T-helper 1 cell (primary cell): ENCODE data around the gene TMEM45A.
"Not testable (repeated sequence)": the region's sequence is repeated elsewhere in the genome, so short reads cannot be mapped to it uniquely, and the experiment has no call there.

Experiments used
- DNase-seq, 5 donors: peaks; one replicate each; pipeline ENCODE4 v3.0.0-alpha.2; 2012 to 2020
- total RNA-seq, 4 donors: gene quantifications; one replicate each; lab custom pipeline; 2026; lab: John Stamatoyannopoulos, UW

TMEM45A gene, protein sequence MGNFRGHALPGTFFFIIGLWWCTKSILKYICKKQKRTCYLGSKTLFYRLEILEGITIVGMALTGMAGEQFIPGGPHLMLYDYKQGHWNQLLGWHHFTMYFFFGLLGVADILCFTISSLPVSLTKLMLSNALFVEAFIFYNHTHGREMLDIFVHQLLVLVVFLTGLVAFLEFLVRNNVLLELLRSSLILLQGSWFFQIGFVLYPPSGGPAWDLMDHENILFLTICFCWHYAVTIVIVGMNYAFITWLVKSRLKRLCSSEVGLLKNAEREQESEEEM
- total RNA-seq, result 0 to 0.24 (median 0) reads per million in 4 donors

DNA sequence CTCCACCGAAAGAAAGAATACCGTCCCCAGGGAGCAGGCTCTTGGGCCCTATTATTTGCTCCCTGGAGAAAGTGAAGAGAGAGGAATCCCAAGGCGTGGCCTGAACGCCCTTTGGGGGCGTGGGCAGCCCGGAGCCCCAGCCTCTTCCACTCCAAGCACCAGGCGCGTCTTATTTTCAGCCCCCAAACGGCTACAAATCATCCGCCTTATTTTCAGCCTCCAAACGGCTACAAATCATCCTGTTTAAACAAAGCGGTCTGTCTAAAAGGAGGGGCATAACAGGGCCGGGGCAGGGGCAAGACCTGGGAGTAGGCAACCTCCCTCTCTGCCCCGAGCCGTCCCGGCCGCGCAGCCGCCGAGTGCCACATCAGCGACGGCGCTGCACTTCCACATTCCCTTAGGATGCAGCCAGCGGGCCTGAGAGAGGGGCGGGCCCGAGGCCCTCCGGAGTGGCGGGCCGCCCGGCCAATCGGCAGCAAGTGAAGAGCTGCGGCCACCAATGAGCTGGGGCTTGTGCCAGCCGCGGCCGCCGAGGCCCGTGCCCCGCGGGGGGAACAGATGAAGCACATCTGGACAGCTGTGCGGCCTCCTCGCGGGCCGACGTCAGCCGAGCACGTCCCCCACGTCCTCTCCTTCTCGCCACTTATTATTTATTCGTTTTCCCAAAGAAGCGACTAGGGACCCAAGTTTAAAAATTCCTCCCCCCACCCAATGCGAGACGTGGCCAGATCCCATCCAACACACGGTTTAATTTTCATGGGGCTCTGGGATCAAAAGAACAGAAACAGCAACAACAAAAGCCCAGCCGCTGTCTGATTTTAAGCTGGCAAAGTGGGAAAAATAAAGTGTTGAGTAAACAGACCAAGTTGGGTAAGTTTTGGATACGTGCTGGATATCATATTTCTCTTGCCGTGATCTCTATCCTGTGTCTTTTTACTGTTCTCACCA is at the start of gene TMEM45A:
Gene TMEM45A (plus strand): TSS at position 561 of the 948 bp plus-strand sequence. CDS start 62,593 bp downstream, outside the sequence.
- peak; percentile 53 to 75 (median 62) for DNase-seq

- DNase-seq, result no peak
Measured at GRCh38 chr3:100443690-100444089, 48.7 kb upstream of the TMEM45A start.

- DNase-seq, result not testable (repeated sequence)
Measured at GRCh38 chr3:100447067-100447466, 45.4 kb upstream of the TMEM45A start.

- no peak for DNase-seq
Measured at GRCh38 chr3:100448079-100448478, 44.3 kb upstream of the TMEM45A start.

DNA sequence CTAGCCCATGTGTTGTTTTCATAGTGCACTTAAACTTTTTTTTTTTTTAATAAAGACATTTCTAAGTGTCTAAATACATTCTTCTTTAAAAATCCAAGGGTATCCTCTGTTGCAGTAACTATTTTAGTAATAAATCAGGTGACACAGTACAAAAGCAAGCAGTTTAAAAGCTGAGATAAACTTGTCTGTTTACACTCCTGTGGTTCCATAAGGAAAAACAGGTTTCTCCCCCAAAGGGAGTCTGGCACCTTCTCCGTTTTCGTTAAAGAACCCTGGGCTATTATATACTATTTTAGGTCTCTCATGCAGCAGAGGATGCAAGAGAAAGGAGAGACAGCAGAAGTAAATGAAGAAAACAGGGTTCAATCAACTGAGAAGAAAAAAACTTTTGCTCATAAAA is 43.2 kb upstream of the TMEM45A start:
- no peak for DNase-seq

DNA sequence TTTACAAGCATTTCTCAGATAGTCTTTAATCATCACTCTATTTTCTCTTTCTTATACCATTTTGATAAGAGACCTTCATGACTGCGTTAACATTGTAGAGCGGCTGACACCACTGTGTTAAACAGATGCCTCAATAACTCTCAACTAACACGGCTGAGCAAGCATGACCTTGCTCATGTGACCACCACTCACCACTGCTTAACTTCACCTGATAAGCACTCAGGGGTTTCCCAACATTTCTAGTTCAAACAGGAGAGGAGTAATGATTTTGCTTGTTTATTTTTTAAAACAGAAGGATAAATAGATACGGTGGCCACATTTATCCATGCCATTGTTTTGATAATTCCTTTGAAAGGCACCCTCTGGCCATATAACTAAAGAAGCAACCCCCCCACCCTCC is 37.7 kb upstream of the TMEM45A start:
- no peak for DNase-seq

GRCh38 chr3:100455841-100456550 is 36.4 kb upstream of the TMEM45A start:
- no peak for DNase-seq

DNA sequence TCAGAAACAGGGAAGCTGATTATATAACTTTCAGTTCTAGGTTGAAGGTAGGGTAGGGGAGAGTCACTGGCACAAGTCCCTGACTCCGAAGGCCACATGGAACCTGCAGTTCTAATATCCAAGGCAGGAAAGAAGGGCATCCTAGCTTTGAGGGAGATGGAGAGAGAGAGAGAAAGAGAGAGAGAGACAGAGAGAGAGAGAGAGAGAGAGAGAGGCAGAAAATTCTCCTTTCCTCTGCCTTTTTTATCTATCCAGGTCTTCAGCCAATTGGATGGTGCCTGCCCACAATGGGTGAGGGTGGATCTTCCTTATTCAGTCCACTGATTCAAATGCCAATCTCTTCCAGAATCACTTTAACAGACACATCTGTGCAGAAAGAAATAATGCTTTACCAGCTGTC is 35.7 kb upstream of the TMEM45A start:
- DNase-seq, result no peak

GRCh38 chr3:100457811-100458210 is 34.6 kb upstream of the TMEM45A start:
- DNase-seq, result no peak

DNA sequence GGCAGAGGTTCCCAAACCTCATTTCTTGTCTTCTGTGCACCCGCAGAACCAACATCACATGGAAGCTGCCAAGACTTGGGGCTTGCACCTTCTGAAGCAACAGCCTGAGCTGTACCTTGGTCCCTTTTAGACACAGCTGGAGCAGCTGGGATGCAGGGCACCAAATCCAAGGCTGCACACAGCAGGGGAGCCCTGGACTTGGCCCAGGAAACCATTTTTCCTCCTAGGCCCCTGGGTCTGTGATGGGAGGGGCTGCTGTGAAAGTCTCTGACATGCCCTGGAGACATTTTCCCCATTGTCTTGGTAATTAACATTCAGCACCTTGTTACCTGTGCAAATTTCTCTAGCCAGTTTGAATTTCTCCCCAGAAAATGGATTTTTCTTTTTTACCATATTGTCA is 33.6 kb upstream of the TMEM45A start:
- no peak for DNase-seq

- DNase-seq, result peak in 1 of 5 donors; percentile 44
Measured at GRCh38 chr3:100463002-100463401, 29.4 kb upstream of the TMEM45A start.

GRCh38 chr3:100463646-100464155 is 28.7 kb upstream of the TMEM45A start:
- DNase-seq, result no peak

DNA sequence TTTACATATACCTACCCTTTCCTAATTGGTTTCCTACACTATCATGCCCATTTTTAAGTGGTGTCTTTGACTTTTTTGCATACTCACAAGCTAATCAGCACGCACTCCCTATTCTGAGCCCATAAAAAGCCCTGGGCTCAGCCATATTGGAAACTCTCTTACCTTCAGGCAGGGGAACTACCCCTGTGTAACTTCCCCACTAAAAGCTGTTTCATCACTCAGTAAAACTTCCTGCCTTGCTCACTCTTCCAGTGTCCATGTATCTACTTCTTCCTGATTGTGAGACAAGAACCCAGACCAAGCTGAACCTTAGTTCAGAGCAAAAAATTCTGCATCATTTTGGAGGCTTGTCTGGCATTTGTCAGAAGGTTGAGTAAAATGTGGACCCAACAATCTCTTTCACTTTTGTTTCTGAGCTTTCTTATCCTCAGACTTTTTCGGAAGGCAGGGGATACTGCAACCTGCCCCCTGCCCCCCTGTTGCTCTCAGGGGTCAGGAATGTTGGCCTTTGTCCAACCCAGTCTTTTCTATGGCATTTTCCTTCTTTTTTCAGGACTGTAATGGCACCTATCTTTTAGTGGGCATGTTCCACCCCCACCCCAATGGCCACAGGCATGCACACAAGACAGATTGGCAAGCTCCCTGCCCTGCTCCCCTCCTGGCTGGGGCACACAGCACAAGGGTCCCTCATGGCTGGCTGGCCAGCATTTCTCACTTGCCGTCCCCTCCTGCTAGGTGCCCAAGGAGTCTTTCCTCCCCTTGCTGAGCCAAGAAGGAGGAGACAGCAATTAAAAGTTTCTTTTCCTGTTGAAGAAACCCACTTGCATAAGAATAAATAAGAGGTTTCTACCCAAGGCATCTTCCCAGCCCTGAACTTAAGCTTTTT is 26.3 kb upstream of the TMEM45A start:
- peak in 1 of 5 donors; percentile 30 for DNase-seq

DNA sequence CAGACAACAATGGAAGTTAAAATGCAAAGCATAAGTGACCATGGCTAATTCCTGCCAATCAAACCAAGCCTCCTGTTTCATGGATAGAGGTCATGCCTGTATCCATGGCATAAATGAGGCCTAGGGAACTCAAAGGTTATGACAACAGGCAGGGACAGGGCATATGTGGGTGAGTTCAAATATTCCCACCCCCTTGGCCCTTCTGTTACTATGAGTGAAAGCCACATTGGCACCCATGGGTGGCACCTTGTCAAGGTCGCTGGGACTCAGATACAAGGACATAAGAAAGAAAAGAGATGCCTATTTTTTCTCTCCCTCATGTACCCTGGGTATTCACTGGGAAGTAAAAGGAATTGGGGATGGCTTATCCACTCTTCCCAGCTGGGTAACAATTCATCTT is 25.3 kb upstream of the TMEM45A start:
- no peak for DNase-seq

GRCh38 chr3:100468676-100469075 is 23.7 kb upstream of the TMEM45A start:
- no peak for DNase-seq

DNA sequence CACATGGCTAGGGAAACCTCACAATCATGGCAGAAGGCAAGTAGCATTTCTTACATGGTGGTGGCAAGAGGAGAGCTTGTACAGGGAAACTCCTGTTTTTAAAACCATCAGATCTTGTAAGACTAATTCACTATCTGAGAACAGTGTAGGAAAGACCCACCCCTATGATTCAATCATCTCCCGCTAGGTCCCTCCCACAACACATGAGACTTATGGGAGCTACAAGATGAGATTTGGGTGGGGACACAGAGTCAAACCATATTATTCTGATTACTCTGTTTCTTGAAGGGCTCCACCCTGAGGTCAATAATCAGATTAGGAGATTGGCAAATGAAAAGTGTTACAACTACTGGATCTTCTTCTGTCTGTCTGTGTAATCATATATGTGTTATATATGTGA is 21.5 kb upstream of the TMEM45A start:
- DNase-seq, result no peak

GRCh38 chr3:100471444-100471843 is 21.0 kb upstream of the TMEM45A start:
- DNase-seq, result no peak

GRCh38 chr3:100477851-100478360 is 14.5 kb upstream of the TMEM45A start:
- DNase-seq, result not testable (repeated sequence)

DNA sequence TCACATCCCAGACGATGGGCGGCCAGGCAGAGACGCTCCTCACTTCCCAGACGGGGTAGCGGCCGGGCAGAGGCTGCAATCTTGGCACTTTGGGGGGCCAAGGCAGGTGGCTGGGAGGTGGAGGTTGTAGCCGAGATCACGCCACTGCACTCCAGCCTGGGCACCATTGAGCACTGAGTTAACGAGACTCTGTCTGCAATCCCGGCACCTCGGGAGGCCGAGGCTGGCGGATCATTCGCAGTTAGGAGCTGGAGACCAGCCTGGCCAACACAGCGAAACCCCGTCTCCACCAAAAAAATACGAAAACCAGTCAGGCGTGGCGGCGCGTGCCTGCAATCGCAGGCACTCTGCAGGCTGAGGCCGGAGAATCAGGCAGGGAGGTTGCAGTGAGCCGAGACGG is 13.9 kb upstream of the TMEM45A start:
- DNase-seq, result not testable (repeated sequence)

GRCh38 chr3:100480081-100480480 is 12.3 kb upstream of the TMEM45A start:
- DNase-seq, result no peak

GRCh38 chr3:100482176-100482575 is 10.2 kb upstream of the TMEM45A start:
- DNase-seq, result no peak

DNA sequence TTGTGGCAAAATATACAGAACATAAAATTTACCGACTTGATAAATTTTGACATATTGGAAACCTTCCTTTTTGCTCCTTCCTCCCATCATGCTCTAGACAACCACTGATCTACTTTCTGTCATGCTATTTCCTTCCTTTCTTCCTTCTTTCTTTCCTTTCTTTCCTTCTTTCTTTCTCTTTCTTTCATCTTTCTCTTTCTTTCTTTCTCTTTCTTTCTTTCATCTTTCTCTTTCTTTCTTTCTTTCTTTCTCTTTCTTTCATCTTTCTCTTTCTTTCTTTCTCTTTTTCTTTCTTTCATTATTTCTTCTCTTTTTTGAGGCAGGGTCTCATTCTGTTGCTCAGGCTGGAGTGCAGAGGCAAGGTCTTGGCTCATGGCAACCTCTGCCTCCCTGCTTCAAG is 8.9 kb upstream of the TMEM45A start:
- DNase-seq, result no peak
